HCT116 (cell line): ENCODE data around the gene SLC44A4. TPM values are rescaled to one million over a fixed set of nuclear protein-coding genes. Genes with fewer than 3 reads are reported as not detected.

ENCODE experiments used
- ATAC-seq: fragments of 200-7000 bp; cut with Tn5 transposase; 2 replicates; pipeline ENCODE4 v1.9.1; 2020; ENCODE audit warnings: mild to moderate bottlenecking, moderate library complexity
- BruUV-seq: library from RNA; stranded (reverse); fragments of 400-500 nt; replicated peaks from 2 replicates; lab custom pipeline; 2021; lab: Mats Ljungman, UMichigan
- CTCF ChIA-PET: fragments of 300-600 bp; sonication (Branson Sonifier 250); formaldehyde crosslinking; loops from one replicate; lab custom pipeline; 2021; ENCODE audit warnings: antibody characterized with exemption; lab: Charles Lee
- POLR2A ChIA-PET: fragments of 300-600, 350-600 bp; sonication (Branson Sonifier 250); formaldehyde crosslinking; loops from one replicate; lab custom pipeline; 2021; ENCODE audit warnings: antibody characterized with exemption; lab: Charles Lee
- RAD21 ChIA-PET, 2 experiments: fragments of 300-600 bp; sonication (Branson Sonifier 250); formaldehyde crosslinking; loops; one replicate each; lab custom pipeline; 2023; ENCODE audit warnings: low total read pairs in 2 of 2; ENCODE audit not compliant: uncharacterized antibody in 2 of 2, unreplicated experiment in 2 of 2, low non-redundant PET in 1 of 2; lab: Charles Lee
- DNase-seq: peaks from one replicate; pipeline ENCODE4 v3.0.0-alpha.2; 2010; ENCODE audit warnings: low read depth, low spot score
- H2AFZ ChIP-seq: fragments of 200-600 bp; shearing (Covaris generic), sonication (generic); 2 replicates; pipeline ENCODE4 v1.6.1; 2017; ENCODE audit warnings: low read depth, mixed run types, mixed read lengths, antibody characterized with exemption, low read length; ENCODE audit not compliant: poor library complexity, severe bottlenecking
- H3K27ac ChIP-seq: 2 replicates; pipeline ENCODE4 v1.5.1; 2012; ENCODE audit warnings: low read depth, low read length
- H3K27me3 ChIP-seq: fragments of 200-600 bp; sonication (generic); 2 replicates; pipeline ENCODE4 v1.6.1; 2016; ENCODE audit warnings: mixed run types, low read length, mixed read lengths; ENCODE audit not compliant: insufficient read depth
- H3K36me3 ChIP-seq, 2 experiments: fragments of 200-500 bp in 1 of 2; fragments of 200-600 bp in 1 of 2; sonication (Bioruptor generic) in 1 of 2; sonication (generic) in 1 of 2; 2 replicates each; pipeline versions ENCODE4 v1.5.1 to v1.6.1; 2014 to 2016; ENCODE audit warnings: low read length in 2 of 2, inconsistent platforms in 1 of 2, mixed read lengths in 1 of 2, mixed run types in 1 of 2; ENCODE audit not compliant: insufficient read depth in 2 of 2, control insufficient read depth in 1 of 2
- H3K4me1 ChIP-seq, 2 experiments: fragments of 200-600 bp in 1 of 2; sonication (generic) in 1 of 2; 2 replicates each; pipeline versions ENCODE4 v1.5.1 to v1.6.1; 2012 to 2017; ENCODE audit warnings: low read length in 2 of 2, inconsistent platforms in 1 of 2, mild to moderate bottlenecking in 1 of 2, mixed read lengths in 1 of 2, mixed run types in 1 of 2, moderate library complexity in 1 of 2; ENCODE audit not compliant: insufficient read depth in 2 of 2, control insufficient read depth in 1 of 2
- H3K4me2 ChIP-seq: fragments of 200-600 bp; sonication (generic); 2 replicates; pipeline ENCODE4 v1.6.1; 2017; ENCODE audit warnings: mixed run types, low read length, mixed read lengths
- H3K4me3 ChIP-seq, 2 experiments: fragments of 200-600 bp in 1 of 2; sonication (generic) in 1 of 2; replicated peaks in 1 of 2; 2 replicates each; pipeline ENCODE4 v1.5.1; 2011 to 2016; ENCODE audit warnings: low read length in 2 of 2, control low read depth in 1 of 2, low read depth in 1 of 2, mild to moderate bottlenecking in 1 of 2, mixed read lengths in 1 of 2, mixed run types in 1 of 2
- H3K79me2 ChIP-seq: fragments of 200-600 bp; sonication (generic); 2 replicates; pipeline ENCODE4 v1.6.1; 2017; ENCODE audit warnings: mild to moderate bottlenecking, mixed run types, low read length, moderate library complexity, mixed read lengths; ENCODE audit not compliant: insufficient read depth
- H3K9ac ChIP-seq: fragments of 200-600 bp; sonication (generic); 2 replicates; pipeline ENCODE4 v1.6.1; 2016; ENCODE audit warnings: low read length, mixed read lengths
- H3K9me2 ChIP-seq: fragments of 200-600 bp; sonication (generic), shearing (Covaris generic); 2 replicates; pipeline ENCODE4 v1.6.1; 2017; ENCODE audit warnings: mixed run types, mild to moderate bottlenecking, moderate library complexity; ENCODE audit not compliant: insufficient read depth
- H3K9me3 ChIP-seq, 2 experiments: fragments of 200-500 bp in 1 of 2; fragments of 200-600 bp in 1 of 2; sonication (Bioruptor generic) in 1 of 2; sonication (generic) in 1 of 2; 2 replicates each; pipeline ENCODE4 v1.6.1; 2014 to 2017; ENCODE audit warnings: low read length in 2 of 2, mixed read lengths in 2 of 2, inconsistent platforms in 1 of 2, low read depth in 1 of 2, mild to moderate bottlenecking in 1 of 2, mixed run types in 1 of 2, moderate library complexity in 1 of 2; ENCODE audit not compliant: control insufficient read depth in 1 of 2, insufficient read depth in 1 of 2
- H4K20me1 ChIP-seq: fragments of 200-600 bp; sonication (generic), shearing (Covaris generic); 2 replicates; pipeline ENCODE4 v1.6.1; 2017; ENCODE audit warnings: mixed run types, mild to moderate bottlenecking, moderate library complexity; ENCODE audit not compliant: insufficient read depth
- EZH2phosphoT487 ChIP-seq: fragments of 200-600 bp; IDR thresholded peaks from 2 replicates; pipeline ENCODE4 v1.6.1; 2018; ENCODE audit warnings: antibody characterized with exemption, borderline replicate concordance
- FOSL1 ChIP-seq: IDR thresholded peaks from 2 replicates; pipeline ENCODE4 v1.6.1; 2012; ENCODE audit warnings: low read depth
- JUND ChIP-seq: IDR thresholded peaks from 2 replicates; pipeline ENCODE4 v1.6.1; 2012
- MAX ChIP-seq: IDR thresholded peaks from 2 replicates; pipeline ENCODE4 v1.6.1; 2012
- RAD21 ChIP-seq: IDR thresholded peaks from 2 replicates; pipeline ENCODE4 v1.6.1; 2012; ENCODE audit warnings: low read depth, mild to moderate bottlenecking
- SIN3A ChIP-seq: IDR thresholded peaks from 2 replicates; pipeline ENCODE4 v1.6.1; 2012; ENCODE audit warnings: low read depth
- SP1 ChIP-seq: IDR thresholded peaks from 2 replicates; pipeline ENCODE4 v1.6.1; 2012; ENCODE audit warnings: low read depth
- SRF ChIP-seq: IDR thresholded peaks from 2 replicates; pipeline ENCODE4 v1.6.1; 2012; ENCODE audit warnings: low read depth
- YY1 ChIP-seq: IDR thresholded peaks from 2 replicates; pipeline ENCODE4 v1.6.1; 2011; ENCODE audit warnings: low read length, low read depth, moderate library complexity, mild to moderate bottlenecking; ENCODE audit not compliant: insufficient replicate concordance; ENCODE audit errors: extremely low read depth
- ZBTB33 ChIP-seq: IDR thresholded peaks from 2 replicates; pipeline ENCODE4 v1.6.1; 2011; ENCODE audit warnings: mild to moderate bottlenecking, low read length, moderate library complexity; ENCODE audit not compliant: insufficient replicate concordance; ENCODE audit errors: extremely low read depth
- ZFX ChIP-seq: fragments of 450-650 bp; IDR thresholded peaks from 2 replicates; pipeline ENCODE4 v1.6.1; 2017
- ZNF274 ChIP-seq: fragments of 200-500 bp; sonication (Bioruptor generic); IDR thresholded peaks from 2 replicates; pipeline ENCODE4 v1.6.1; 2014; ENCODE audit warnings: mild to moderate bottlenecking, low read depth, low read length, inconsistent platforms
- intact Hi-C: fragments of 100-400 bp; cut with micrococcal nuclease; formaldehyde crosslinking; loops from 2 replicates; pipeline ENCODE4 v1.10.0; 2022
- total RNA-seq: library from RNA; stranded (reverse); gene quantifications from one replicate; pipeline ENCODE4 v1.2.1, GENCODE V29; 2021; ENCODE audit not compliant: unreplicated experiment
- TF ChIP-seq, protein P1 (sequence below): IDR thresholded peaks from 2 replicates; pipeline ENCODE4 v1.6.1; 2012; ENCODE audit warnings: low read depth
- TF ChIP-seq, protein P2 (sequence below), 3 experiments: fragments of 200-600 bp in 1 of 3; sonication (generic) in 1 of 3; IDR thresholded peaks in 2 of 3; conservative IDR thresholded peaks in 1 of 3; 2 replicates each; pipeline ENCODE4 v1.5.1; 2012 to 2017; ENCODE audit warnings: low read depth in 2 of 3, low read length in 2 of 3, antibody characterized with exemption in 1 of 3, borderline replicate concordance in 1 of 3, control low read depth in 1 of 3, mild to moderate bottlenecking in 1 of 3, mixed read lengths in 1 of 3, mixed run types in 1 of 3, moderate library complexity in 1 of 3; ENCODE audit not compliant: insufficient read depth in 1 of 3

Gene SLC44A4
- total RNA-seq, 1 experiment from 2014 or later, result 0.74 TPM

- TF ChIP-seq ZNF274, result no peak
- no peak for TF ChIP-seq SP1
- TF ChIP-seq, protein P1, sequence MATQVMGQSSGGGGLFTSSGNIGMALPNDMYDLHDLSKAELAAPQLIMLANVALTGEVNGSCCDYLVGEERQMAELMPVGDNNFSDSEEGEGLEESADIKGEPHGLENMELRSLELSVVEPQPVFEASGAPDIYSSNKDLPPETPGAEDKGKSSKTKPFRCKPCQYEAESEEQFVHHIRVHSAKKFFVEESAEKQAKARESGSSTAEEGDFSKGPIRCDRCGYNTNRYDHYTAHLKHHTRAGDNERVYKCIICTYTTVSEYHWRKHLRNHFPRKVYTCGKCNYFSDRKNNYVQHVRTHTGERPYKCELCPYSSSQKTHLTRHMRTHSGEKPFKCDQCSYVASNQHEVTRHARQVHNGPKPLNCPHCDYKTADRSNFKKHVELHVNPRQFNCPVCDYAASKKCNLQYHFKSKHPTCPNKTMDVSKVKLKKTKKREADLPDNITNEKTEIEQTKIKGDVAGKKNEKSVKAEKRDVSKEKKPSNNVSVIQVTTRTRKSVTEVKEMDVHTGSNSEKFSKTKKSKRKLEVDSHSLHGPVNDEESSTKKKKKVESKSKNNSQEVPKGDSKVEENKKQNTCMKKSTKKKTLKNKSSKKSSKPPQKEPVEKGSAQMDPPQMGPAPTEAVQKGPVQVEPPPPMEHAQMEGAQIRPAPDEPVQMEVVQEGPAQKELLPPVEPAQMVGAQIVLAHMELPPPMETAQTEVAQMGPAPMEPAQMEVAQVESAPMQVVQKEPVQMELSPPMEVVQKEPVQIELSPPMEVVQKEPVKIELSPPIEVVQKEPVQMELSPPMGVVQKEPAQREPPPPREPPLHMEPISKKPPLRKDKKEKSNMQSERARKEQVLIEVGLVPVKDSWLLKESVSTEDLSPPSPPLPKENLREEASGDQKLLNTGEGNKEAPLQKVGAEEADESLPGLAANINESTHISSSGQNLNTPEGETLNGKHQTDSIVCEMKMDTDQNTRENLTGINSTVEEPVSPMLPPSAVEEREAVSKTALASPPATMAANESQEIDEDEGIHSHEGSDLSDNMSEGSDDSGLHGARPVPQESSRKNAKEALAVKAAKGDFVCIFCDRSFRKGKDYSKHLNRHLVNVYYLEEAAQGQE, result no peak
- TF ChIP-seq MAX, result no peak
- TF ChIP-seq, all 23 proteins: peak for 0
Measured at GRCh38 chr6:31874084-31874670, 4.6 kb downstream of the SLC44A4 start (continued).

DNA sequence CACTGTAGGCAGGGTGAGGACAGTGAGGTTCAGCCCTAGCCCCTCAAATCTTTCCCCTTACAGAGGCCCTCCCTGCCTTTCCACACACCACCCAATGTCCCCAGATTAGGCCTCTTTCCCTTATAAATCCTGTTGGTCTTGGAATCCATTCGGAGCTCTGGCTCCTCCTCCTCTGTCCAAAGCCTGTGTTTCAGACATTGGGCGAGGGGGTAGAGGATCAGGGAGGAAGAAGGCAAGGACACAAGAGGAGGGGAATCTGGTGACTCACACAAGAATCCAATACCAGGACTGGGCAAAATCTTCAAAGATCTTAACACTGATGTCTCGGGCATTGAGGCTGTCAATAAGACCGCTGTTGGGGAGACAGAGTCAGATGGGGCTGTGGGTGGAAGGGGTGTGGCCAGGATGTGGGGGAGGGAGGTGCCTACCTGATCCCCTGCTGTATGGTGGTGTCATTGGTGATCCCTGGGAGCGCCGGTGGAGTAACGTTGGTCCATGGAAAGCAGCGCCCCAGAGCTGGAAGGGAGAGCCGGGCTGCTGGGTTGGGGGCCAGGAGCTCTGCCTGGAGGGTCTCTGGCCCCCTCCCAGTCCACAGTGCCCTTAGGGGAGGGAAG, 7.6 kb downstream of the SLC44A4 start:
- Histone ChIP-seq H3K27ac (no peak overlapping the region), H3K27me3 (no peaks in the 10 kb centered on the region), H2AFZ (no peak overlapping the region), H3K9me2 (no peaks in the 10 kb centered on the region), H4K20me1 (no peaks in the 10 kb centered on the region), H3K36me3 (no peaks in the 10 kb centered on the region), H3K9ac (no peak overlapping the region), H3K4me3 (no peak overlapping the region), H3K4me2 (no peak overlapping the region), H3K4me1 (peaks cover 6 to 9% of the 10 kb centered on the region in 2 experiments; a peak in 3 of 4 replicates), H3K9me3 (no peaks in the 10 kb centered on the region), H3K79me2 (no peaks in the 10 kb centered on the region)
- ATAC-seq (peak; percentile 28; the same call in 1 of the 2 replicates), DNase-seq (no peak)
- ChIA-PET RAD21 (no interaction called here), CTCF (no interaction called here), POLR2A (interaction anchor here (1.4 kb wide), 1 partner anchor 9 kb away, joined by 3 read pairs; the partner anchor contains the start of gene NEU1)
- no TSS peak for BruUV-seq
- intact Hi-C loops, result no loop called here
- TF ChIP-seq, protein P2, sequence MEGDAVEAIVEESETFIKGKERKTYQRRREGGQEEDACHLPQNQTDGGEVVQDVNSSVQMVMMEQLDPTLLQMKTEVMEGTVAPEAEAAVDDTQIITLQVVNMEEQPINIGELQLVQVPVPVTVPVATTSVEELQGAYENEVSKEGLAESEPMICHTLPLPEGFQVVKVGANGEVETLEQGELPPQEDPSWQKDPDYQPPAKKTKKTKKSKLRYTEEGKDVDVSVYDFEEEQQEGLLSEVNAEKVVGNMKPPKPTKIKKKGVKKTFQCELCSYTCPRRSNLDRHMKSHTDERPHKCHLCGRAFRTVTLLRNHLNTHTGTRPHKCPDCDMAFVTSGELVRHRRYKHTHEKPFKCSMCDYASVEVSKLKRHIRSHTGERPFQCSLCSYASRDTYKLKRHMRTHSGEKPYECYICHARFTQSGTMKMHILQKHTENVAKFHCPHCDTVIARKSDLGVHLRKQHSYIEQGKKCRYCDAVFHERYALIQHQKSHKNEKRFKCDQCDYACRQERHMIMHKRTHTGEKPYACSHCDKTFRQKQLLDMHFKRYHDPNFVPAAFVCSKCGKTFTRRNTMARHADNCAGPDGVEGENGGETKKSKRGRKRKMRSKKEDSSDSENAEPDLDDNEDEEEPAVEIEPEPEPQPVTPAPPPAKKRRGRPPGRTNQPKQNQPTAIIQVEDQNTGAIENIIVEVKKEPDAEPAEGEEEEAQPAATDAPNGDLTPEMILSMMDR (IDR thresholded peaks at IDR 0.05 in 2 of 3, conservative IDR thresholded peaks at IDR 0.05 in 1 of 3; ENCODE audit: borderline replicate concordance in 1 of 3, insufficient read depth in 1 of 3, low read depth in 2 of 3, low read length in 2 of 3), result no peak
- TF ChIP-seq SIN3A (no peak), YY1 (no peak), RAD21 (no peak), ZFX (no peak), FOSL1 (no peak), ZNF274 (no peak), EZH2phosphoT487 (no peak), SRF (no peak), JUND (no peak), ZBTB33 (no peak)
